ENCODE measurements around the gene LPP. TPM values are rescaled to one million over a fixed set of nuclear protein-coding genes. Genes with fewer than 3 reads are reported as not detected.

The LPP gene
- total RNA-seq, 3 donors from 2014 or later (not counting 1 experiment from before 2014, with no cell fraction given): 137 to 163 (median 149) TPM

DNA sequence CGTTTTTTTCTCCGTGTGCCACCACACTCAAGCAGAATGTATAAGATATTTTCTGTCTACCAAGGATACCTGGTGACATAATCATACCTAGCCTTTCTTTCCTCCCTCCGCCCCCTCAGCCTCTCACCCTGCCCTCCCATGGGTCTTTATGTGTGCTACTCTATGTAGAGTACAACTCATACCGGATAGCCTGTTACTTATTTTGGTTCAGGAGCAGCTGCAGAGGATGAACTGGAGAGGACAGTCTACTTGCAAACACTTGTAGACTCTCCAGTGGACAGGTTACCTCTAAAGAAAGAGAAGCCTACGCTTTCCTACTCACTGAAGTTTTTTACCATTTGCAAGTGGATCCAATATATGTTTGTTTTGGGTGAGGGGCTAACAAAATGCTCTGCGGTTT lies 671.9 kb downstream of the LPP start:
- ATAC-seq (no peak), DNase-seq (no peak)
- Mint-ChIP-seq H3K27me3 (ENCODE audit: low read depth in 2 of 2) (no peaks in the 10 kb centered on the region), H3K27ac (no peak overlapping the region), H3K4me1 (peaks cover 0 to 18% of the 10 kb centered on the region in 2 donors), H3K36me3 (no peaks in the 10 kb centered on the region), H3K4me3 (no peak overlapping the region), H3K9me3 (no peaks in the 10 kb centered on the region)
- Histone ChIP-seq H3K4me1 (ENCODE audit: control insufficient read depth, insufficient read depth, low read length) (no peaks in the 10 kb centered on the region), H3K4me3 (ENCODE audit: low read length) (no peak overlapping the region), H3K36me3 (ENCODE audit: control insufficient read depth, insufficient read depth, low read length) (no peaks in the 10 kb centered on the region), H3K27me3 (ENCODE audit: control insufficient read depth, insufficient read depth, low read length) (no peaks in the 10 kb centered on the region), H3K27ac (ENCODE audit: low read length) (no peak overlapping the region), H3K9me3 (ENCODE audit: control insufficient read depth, insufficient read depth, low read length) (no peaks in the 10 kb centered on the region)
- TF ChIP-seq, protein P1, sequence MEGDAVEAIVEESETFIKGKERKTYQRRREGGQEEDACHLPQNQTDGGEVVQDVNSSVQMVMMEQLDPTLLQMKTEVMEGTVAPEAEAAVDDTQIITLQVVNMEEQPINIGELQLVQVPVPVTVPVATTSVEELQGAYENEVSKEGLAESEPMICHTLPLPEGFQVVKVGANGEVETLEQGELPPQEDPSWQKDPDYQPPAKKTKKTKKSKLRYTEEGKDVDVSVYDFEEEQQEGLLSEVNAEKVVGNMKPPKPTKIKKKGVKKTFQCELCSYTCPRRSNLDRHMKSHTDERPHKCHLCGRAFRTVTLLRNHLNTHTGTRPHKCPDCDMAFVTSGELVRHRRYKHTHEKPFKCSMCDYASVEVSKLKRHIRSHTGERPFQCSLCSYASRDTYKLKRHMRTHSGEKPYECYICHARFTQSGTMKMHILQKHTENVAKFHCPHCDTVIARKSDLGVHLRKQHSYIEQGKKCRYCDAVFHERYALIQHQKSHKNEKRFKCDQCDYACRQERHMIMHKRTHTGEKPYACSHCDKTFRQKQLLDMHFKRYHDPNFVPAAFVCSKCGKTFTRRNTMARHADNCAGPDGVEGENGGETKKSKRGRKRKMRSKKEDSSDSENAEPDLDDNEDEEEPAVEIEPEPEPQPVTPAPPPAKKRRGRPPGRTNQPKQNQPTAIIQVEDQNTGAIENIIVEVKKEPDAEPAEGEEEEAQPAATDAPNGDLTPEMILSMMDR (IDR thresholded peaks at IDR 0.05): no peak
- WGBS (ENCODE audit: insufficient coverage): 98% methylated on average over 6 of the region's 6 CpGs
- intact Hi-C loops (cut with micrococcal nuclease): no loop called here

- no peaks in the 10 kb centered on the region for H3K36me3 ChIP-seq (ENCODE audit: control insufficient read depth, insufficient read depth, low read length)
- DNase-seq: no peak
- Mint-ChIP-seq H3K9me3 (no peaks in the 10 kb centered on the region), H3K4me1 (peaks cover 0 to 21% of the 10 kb centered on the region in 2 donors), H3K4me3 (no peak overlapping the region), H3K27me3 (ENCODE audit: low read depth in 2 of 2) (no peaks in the 10 kb centered on the region), H3K27ac (no peak overlapping the region), H3K36me3 (no peaks in the 10 kb centered on the region)
- intact Hi-C loops (cut with micrococcal nuclease): no loop called here
- H3K9me3 ChIP-seq (ENCODE audit: control insufficient read depth, insufficient read depth, low read length): no peaks in the 10 kb centered on the region
- H3K4me1 ChIP-seq (ENCODE audit: control insufficient read depth, insufficient read depth, low read length): no peaks in the 10 kb centered on the region
- TF ChIP-seq, protein P1 (IDR thresholded peaks at IDR 0.05): no peak
- H3K4me3 ChIP-seq (ENCODE audit: low read length): no peak overlapping the region
- H3K27me3 ChIP-seq (ENCODE audit: control insufficient read depth, insufficient read depth, low read length): no peaks in the 10 kb centered on the region
- no peak for ATAC-seq
- WGBS (ENCODE audit: insufficient coverage): 71% methylated on average over 1 of the region's 1 CpG
- no peak overlapping the region for H3K27ac ChIP-seq (ENCODE audit: low read length)
Observed at GRCh38 chr3:188826574-188826973, 672.6 kb downstream of the LPP start.

DNA sequence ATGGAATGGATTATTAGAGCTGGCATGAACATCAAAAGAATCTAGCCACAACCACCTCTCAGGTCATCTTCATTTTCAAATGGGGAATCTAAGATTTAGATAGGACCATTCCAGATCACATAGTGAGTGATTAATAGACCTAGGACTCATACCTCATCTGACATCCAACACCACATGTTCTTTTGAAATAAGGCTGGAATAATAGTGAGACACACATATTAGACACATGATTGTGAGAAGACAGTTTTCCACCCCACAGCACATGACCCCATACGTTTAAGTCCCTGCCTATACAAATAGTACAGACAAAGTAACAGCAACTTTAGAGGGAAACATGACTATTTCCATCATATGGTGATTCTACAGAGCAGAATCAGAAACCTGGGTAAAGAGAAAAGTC lies 673.1 kb downstream of the LPP start:
- intact Hi-C loops (cut with micrococcal nuclease): no loop called here
- no peak for DNase-seq
- Mint-ChIP-seq H3K4me3 (no peak overlapping the region), H3K27me3 (ENCODE audit: low read depth in 2 of 2) (no peaks in the 10 kb centered on the region), H3K27ac (no peak overlapping the region), H3K36me3 (no peaks in the 10 kb centered on the region), H3K9me3 (no peaks in the 10 kb centered on the region), H3K4me1 (peaks cover 0 to 21% of the 10 kb centered on the region in 2 donors)
- Histone ChIP-seq H3K4me3 (ENCODE audit: low read length) (no peak overlapping the region), H3K27ac (ENCODE audit: low read length) (no peak overlapping the region), H3K9me3 (ENCODE audit: control insufficient read depth, insufficient read depth, low read length) (no peaks in the 10 kb centered on the region), H3K4me1 (ENCODE audit: control insufficient read depth, insufficient read depth, low read length) (no peaks in the 10 kb centered on the region), H3K27me3 (ENCODE audit: control insufficient read depth, insufficient read depth, low read length) (no peaks in the 10 kb centered on the region), H3K36me3 (ENCODE audit: control insufficient read depth, insufficient read depth, low read length) (no peaks in the 10 kb centered on the region)
- 91% methylated on average over 1 of the region's 1 CpG for WGBS (ENCODE audit: insufficient coverage)
- TF ChIP-seq, protein P1 (IDR thresholded peaks at IDR 0.05): no peak
- ATAC-seq: no peak

DNA sequence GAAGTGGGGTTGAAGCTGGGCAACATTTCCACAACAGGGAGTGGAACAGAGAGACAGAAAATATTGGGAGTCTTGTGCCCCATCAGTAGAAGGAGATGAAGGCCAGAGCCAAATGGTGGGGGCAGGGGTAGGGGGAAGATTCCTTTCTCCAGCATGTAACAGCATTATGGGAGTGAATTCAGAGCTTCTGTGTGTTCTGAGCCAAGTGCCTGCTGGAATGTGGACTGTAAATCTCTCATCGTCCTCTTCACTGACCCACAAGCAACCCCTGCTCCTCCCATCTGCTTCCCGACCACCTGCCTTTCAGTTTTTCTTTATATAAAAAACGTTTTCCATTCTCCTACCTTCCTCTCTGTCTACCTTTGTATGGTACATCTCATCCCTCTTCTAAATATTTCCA lies 673.6 kb downstream of the LPP start:
- no peaks in the 10 kb centered on the region for H3K36me3 ChIP-seq (ENCODE audit: control insufficient read depth, insufficient read depth, low read length)
- Mint-ChIP-seq H3K4me1 (peaks cover 0 to 21% of the 10 kb centered on the region in 2 donors), H3K9me3 (no peaks in the 10 kb centered on the region), H3K4me3 (no peak overlapping the region), H3K36me3 (no peaks in the 10 kb centered on the region), H3K27ac (no peak overlapping the region), H3K27me3 (ENCODE audit: low read depth in 2 of 2) (no peaks in the 10 kb centered on the region)
- H3K27ac ChIP-seq (ENCODE audit: low read length): no peak overlapping the region
- ATAC-seq (no peak), DNase-seq (no peak)
- no peaks in the 10 kb centered on the region for H3K9me3 ChIP-seq (ENCODE audit: control insufficient read depth, insufficient read depth, low read length)
- TF ChIP-seq, protein P1 (IDR thresholded peaks at IDR 0.05): no peak
- no peak overlapping the region for H3K4me3 ChIP-seq (ENCODE audit: low read length)
- 92% methylated on average over 3 of the region's 3 CpGs for WGBS (ENCODE audit: insufficient coverage)
- H3K27me3 ChIP-seq (ENCODE audit: control insufficient read depth, insufficient read depth, low read length): no peaks in the 10 kb centered on the region
- intact Hi-C loops (cut with micrococcal nuclease): no loop called here
- H3K4me1 ChIP-seq (ENCODE audit: control insufficient read depth, insufficient read depth, low read length): no peaks in the 10 kb centered on the region
